ENCODE measurements around the gene NGFR.

The NGFR gene, protein sequence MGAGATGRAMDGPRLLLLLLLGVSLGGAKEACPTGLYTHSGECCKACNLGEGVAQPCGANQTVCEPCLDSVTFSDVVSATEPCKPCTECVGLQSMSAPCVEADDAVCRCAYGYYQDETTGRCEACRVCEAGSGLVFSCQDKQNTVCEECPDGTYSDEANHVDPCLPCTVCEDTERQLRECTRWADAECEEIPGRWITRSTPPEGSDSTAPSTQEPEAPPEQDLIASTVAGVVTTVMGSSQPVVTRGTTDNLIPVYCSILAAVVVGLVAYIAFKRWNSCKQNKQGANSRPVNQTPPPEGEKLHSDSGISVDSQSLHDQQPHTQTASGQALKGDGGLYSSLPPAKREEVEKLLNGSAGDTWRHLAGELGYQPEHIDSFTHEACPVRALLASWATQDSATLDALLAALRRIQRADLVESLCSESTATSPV

DNA sequence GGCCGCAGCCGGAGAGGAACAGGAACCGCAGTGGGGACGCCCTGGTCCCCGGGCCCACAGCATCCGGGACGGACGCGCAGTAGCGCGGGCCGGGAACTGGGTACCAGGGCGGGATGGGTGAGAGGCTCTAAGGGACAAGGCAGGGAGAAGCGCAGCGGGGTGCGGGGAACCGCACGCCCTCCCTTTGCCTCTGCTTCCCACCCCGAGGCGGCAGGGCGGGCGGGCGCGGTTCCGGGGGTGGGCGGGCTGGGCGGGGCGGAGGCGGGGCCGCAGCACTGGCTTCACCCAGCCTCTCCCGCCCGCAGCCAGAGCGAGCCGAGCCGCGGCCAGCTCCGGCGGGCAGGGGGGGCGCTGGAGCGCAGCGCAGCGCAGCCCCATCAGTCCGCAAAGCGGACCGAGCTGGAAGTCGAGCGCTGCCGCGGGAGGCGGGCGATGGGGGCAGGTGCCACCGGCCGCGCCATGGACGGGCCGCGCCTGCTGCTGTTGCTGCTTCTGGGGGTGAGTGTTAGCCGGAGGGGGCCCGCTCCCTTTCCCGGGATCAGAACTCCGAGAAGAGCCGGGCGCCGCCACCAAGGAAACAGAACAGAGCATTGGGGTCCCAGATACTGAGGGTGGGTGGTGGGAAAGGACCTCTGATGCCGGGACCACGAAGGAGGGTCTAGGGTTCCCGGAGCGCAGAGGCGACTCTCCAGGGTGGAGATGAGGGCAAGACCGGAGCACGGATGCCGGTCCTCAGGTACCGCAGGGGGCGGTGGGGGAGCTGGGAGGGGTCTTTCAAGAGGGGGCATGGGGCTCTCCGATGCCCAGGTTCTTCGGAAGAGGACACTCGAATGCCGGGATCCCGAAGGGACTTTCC is at the start of gene NGFR:
Gene NGFR, plus strand, starts transcription at position 308 of the 856 bp plus-strand sequence. Its CDS starts 125 bp downstream, at position 433.
- H3K27ac ChIP-seq (ENCODE audit: low read length), result no peak within 1 kb of the TSS
- H3K4me3 ChIP-seq (ENCODE audit: low read length in 2 of 2), result peak within 1 kb of the TSS; percentile 74 to 75
- H3K36me3 ChIP-seq (ENCODE audit: control insufficient read depth in 2 of 2, insufficient read depth in 2 of 2, low read length in 2 of 2), result no peaks in the 10 kb centered on the region
- peaks cover 31% of the 10 kb centered on the region for H3K4me1 ChIP-seq (ENCODE audit: control insufficient read depth, insufficient read depth, low read length)
- peak within 1 kb of the TSS; percentile 21 to 33 for H3K9ac ChIP-seq (ENCODE audit: low read length in 2 of 2)
- H3K27me3 ChIP-seq (ENCODE audit: control insufficient read depth in 1 of 2, insufficient read depth in 2 of 2, low read length in 2 of 2), result peaks cover 5 to 11% of the 10 kb centered on the region in 2 donors
- no peaks in the 10 kb centered on the region for H3K9me3 ChIP-seq (ENCODE audit: control insufficient read depth in 2 of 2, low read length in 2 of 2)

DNA sequence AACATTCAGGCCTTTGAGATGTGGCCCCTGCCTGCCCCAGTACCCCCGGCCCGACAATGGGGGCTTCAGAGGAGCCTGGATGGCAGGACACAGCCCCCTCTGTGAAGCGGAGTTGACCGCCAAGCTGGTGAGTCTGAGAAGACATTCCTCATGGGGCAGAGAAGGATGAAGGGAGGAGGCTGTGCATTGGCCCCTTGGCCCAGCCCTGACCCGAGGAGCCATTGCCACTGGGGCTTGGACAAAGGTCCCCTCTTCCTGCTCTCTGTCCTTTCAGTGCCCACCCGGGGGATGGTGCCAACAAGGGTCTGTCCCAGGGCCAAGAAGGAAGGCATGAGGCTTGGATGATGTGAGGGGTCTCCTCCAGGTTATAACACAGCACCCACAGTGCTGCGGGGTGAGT is 49.5 kb upstream of the NGFR start:
- Histone ChIP-seq H3K27ac (ENCODE audit: low read length) (no peak overlapping the region), H3K27me3 (ENCODE audit: control insufficient read depth in 1 of 2, insufficient read depth in 2 of 2, low read length in 2 of 2) (peaks cover 0 to 7% of the 10 kb centered on the region in 2 donors), H3K36me3 (ENCODE audit: control insufficient read depth in 2 of 2, insufficient read depth in 2 of 2, low read length in 2 of 2) (no peaks in the 10 kb centered on the region), H3K9me3 (ENCODE audit: control insufficient read depth in 2 of 2, low read length in 2 of 2) (no peaks in the 10 kb centered on the region), H3K9ac (ENCODE audit: low read length in 2 of 2) (no peak overlapping the region), H3K4me1 (ENCODE audit: control insufficient read depth, insufficient read depth, low read length) (no peaks in the 10 kb centered on the region), H3K4me3 (ENCODE audit: low read length in 2 of 2) (no peak overlapping the region)

GRCh38 chr17:49447628-49448302 is 47.3 kb upstream of the NGFR start:
- H3K27ac ChIP-seq (ENCODE audit: low read length), result no peak overlapping the region
- no peaks in the 10 kb centered on the region for H3K36me3 ChIP-seq (ENCODE audit: control insufficient read depth in 2 of 2, insufficient read depth in 2 of 2, low read length in 2 of 2)
- H3K27me3 ChIP-seq (ENCODE audit: control insufficient read depth in 1 of 2, insufficient read depth in 2 of 2, low read length in 2 of 2), result peaks cover 0 to 2% of the 10 kb centered on the region in 2 donors
- H3K4me1 ChIP-seq (ENCODE audit: control insufficient read depth, insufficient read depth, low read length), result no peaks in the 10 kb centered on the region
- H3K9me3 ChIP-seq (ENCODE audit: control insufficient read depth in 2 of 2, low read length in 2 of 2), result no peaks in the 10 kb centered on the region
- H3K9ac ChIP-seq (ENCODE audit: low read length in 2 of 2), result no peak overlapping the region
- no peak overlapping the region for H3K4me3 ChIP-seq (ENCODE audit: low read length in 2 of 2)

- peaks cover 0 to 1% of the 10 kb centered on the region in 2 donors for H3K27me3 ChIP-seq (ENCODE audit: control insufficient read depth in 1 of 2, insufficient read depth in 2 of 2, low read length in 2 of 2)
- H3K4me1 ChIP-seq (ENCODE audit: control insufficient read depth, insufficient read depth, low read length), result no peaks in the 10 kb centered on the region
- H3K9ac ChIP-seq (ENCODE audit: low read length in 2 of 2), result no peak overlapping the region
- H3K27ac ChIP-seq (ENCODE audit: low read length), result no peak overlapping the region
- no peak overlapping the region for H3K4me3 ChIP-seq (ENCODE audit: low read length in 2 of 2)
- no peaks in the 10 kb centered on the region for H3K9me3 ChIP-seq (ENCODE audit: control insufficient read depth in 2 of 2, low read length in 2 of 2)
- no peaks in the 10 kb centered on the region for H3K36me3 ChIP-seq (ENCODE audit: control insufficient read depth in 2 of 2, insufficient read depth in 2 of 2, low read length in 2 of 2)
These were observed 44.9 kb upstream of the NGFR start for GRCh38 chr17:49450181-49450580.

GRCh38 chr17:49450735-49451134 is 44.4 kb upstream of the NGFR start:
- Histone ChIP-seq H3K27me3 (ENCODE audit: control insufficient read depth in 1 of 2, insufficient read depth in 2 of 2, low read length in 2 of 2) (peaks cover 0 to 5% of the 10 kb centered on the region in 2 donors), H3K36me3 (ENCODE audit: control insufficient read depth in 2 of 2, insufficient read depth in 2 of 2, low read length in 2 of 2) (no peaks in the 10 kb centered on the region), H3K9ac (ENCODE audit: low read length in 2 of 2) (no peak overlapping the region), H3K4me3 (ENCODE audit: low read length in 2 of 2) (no peak overlapping the region), H3K4me1 (ENCODE audit: control insufficient read depth, insufficient read depth, low read length) (no peaks in the 10 kb centered on the region), H3K9me3 (ENCODE audit: control insufficient read depth in 2 of 2, low read length in 2 of 2) (no peaks in the 10 kb centered on the region), H3K27ac (ENCODE audit: low read length) (no peak overlapping the region)

- Histone ChIP-seq H3K9me3 (ENCODE audit: control insufficient read depth in 2 of 2, low read length in 2 of 2) (no peaks in the 10 kb centered on the region), H3K27ac (ENCODE audit: low read length) (no peak overlapping the region), H3K4me3 (ENCODE audit: low read length in 2 of 2) (no peak overlapping the region), H3K9ac (ENCODE audit: low read length in 2 of 2) (no peak overlapping the region), H3K27me3 (ENCODE audit: control insufficient read depth in 1 of 2, insufficient read depth in 2 of 2, low read length in 2 of 2) (peaks cover 5 to 7% of the 10 kb centered on the region in 2 donors), H3K4me1 (ENCODE audit: control insufficient read depth, insufficient read depth, low read length) (no peaks in the 10 kb centered on the region), H3K36me3 (ENCODE audit: control insufficient read depth in 2 of 2, insufficient read depth in 2 of 2, low read length in 2 of 2) (no peaks in the 10 kb centered on the region)
These were observed 42.9 kb upstream of the NGFR start for GRCh38 chr17:49452201-49452600.

DNA sequence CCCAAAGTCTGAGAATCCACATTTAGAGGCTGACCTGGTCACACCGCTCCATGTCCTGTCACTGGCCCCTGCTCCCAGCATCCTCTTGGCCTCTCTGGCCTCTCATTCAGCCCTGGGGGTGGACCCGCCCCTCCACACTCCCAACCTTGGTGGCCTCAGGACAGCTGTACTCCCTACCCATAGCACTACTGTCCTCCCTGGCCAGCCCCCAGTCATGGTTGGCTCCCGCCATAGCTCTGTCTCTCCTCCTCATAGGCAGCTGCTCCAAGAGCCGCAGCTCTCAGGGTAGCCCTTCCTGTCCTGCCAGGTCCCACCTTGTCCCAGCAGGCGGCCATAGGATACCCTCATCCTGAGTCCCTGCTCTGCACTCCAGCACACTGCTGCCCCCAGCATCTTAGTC is 42.4 kb upstream of the NGFR start:
- Histone ChIP-seq H3K4me1 (ENCODE audit: control insufficient read depth, insufficient read depth, low read length) (no peaks in the 10 kb centered on the region), H3K9me3 (ENCODE audit: control insufficient read depth in 2 of 2, low read length in 2 of 2) (no peaks in the 10 kb centered on the region), H3K36me3 (ENCODE audit: control insufficient read depth in 2 of 2, insufficient read depth in 2 of 2, low read length in 2 of 2) (no peaks in the 10 kb centered on the region), H3K4me3 (ENCODE audit: low read length in 2 of 2) (no peak overlapping the region), H3K9ac (ENCODE audit: low read length in 2 of 2) (no peak overlapping the region), H3K27ac (ENCODE audit: low read length) (no peak overlapping the region), H3K27me3 (ENCODE audit: control insufficient read depth in 1 of 2, insufficient read depth in 2 of 2, low read length in 2 of 2) (peaks cover 8 to 9% of the 10 kb centered on the region in 2 donors)

- Histone ChIP-seq H3K4me1 (ENCODE audit: control insufficient read depth, insufficient read depth, low read length) (no peaks in the 10 kb centered on the region), H3K9ac (ENCODE audit: low read length in 2 of 2) (no peak overlapping the region), H3K27ac (ENCODE audit: low read length) (no peak overlapping the region), H3K36me3 (ENCODE audit: control insufficient read depth in 2 of 2, insufficient read depth in 2 of 2, low read length in 2 of 2) (no peaks in the 10 kb centered on the region), H3K9me3 (ENCODE audit: control insufficient read depth in 2 of 2, low read length in 2 of 2) (no peaks in the 10 kb centered on the region), H3K4me3 (ENCODE audit: low read length in 2 of 2) (no peak overlapping the region), H3K27me3 (ENCODE audit: control insufficient read depth in 1 of 2, insufficient read depth in 2 of 2, low read length in 2 of 2) (peaks cover 12% of the 10 kb centered on the region in 2 donors)
These were observed 41.0 kb upstream of the NGFR start for GRCh38 chr17:49454050-49454449.

- Histone ChIP-seq H3K27me3 (ENCODE audit: control insufficient read depth in 1 of 2, insufficient read depth in 2 of 2, low read length in 2 of 2) (peaks cover 15 to 16% of the 10 kb centered on the region in 2 donors), H3K9ac (ENCODE audit: low read length in 2 of 2) (no peak overlapping the region), H3K36me3 (ENCODE audit: control insufficient read depth in 2 of 2, insufficient read depth in 2 of 2, low read length in 2 of 2) (no peaks in the 10 kb centered on the region), H3K27ac (ENCODE audit: low read length) (no peak overlapping the region), H3K9me3 (ENCODE audit: control insufficient read depth in 2 of 2, low read length in 2 of 2) (no peaks in the 10 kb centered on the region), H3K4me1 (ENCODE audit: control insufficient read depth, insufficient read depth, low read length) (no peaks in the 10 kb centered on the region), H3K4me3 (ENCODE audit: low read length in 2 of 2) (no peak overlapping the region)
These were observed 39.7 kb upstream of the NGFR start for GRCh38 chr17:49455272-49455861.

All from stomach smooth muscle (tissue), 2 donors.